ENCODE data around the gene CCDC69. TPM values are rescaled to one million over a fixed set of nuclear protein-coding genes. Genes with fewer than 3 reads are reported as not detected.

The CCDC69 gene
- total and polyA plus RNA-seq, 2 of the 8 experiments (the other 6 are each of a cell fraction or from before 2014, with no cell fraction given) = 8.4 to 10.8 TPM

DNA sequence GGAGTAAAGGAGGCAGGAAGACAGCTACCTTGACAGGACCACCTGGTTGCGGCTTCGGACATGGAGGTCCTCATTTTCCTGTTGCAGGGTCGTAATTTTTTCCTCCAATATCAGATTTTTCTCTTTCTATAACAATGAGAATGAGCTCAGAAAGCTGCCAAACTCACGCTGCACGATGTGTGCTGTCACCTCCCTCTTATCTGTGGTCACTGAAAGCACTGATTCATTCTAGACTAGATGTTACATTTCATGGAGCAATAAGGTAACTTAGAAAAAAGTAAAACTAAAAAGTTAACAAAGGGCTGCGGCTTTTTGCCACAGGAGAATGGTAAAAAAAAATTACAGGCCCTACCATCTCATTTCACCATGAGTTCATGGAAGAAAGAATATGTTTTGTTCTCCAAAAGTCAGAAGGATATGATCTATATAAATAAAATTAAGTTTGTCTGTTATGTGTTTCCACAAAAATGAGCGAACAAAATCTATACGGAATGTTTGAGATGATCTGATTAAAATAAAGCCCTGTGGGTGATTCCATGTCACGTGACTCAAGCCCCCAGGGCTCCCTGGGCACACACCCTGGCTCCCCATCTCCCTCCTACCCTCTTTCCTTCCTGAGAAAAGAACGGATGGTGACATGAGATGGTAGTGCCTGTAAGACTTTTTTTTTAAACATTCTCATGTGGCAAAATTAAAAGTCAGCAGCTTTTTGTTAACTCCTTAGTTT lies 39.4 kb downstream of the CCDC69 start:
- no peak overlapping the region for H2BK20ac ChIP-seq (ENCODE audit: low read length)
- H2BK5ac ChIP-seq (ENCODE audit: low read depth, low read length) = no peak overlapping the region
- WGBS, 2 experiments (ENCODE audit: extremely low coverage in 1 of 2, insufficient coverage in 1 of 2, insufficient read length in 1 of 2, insufficient replicate concordance in 2 of 2, low coverage in 1 of 2, low lambda C conversion rate in 2 of 2, missing lambda C conversion rate in 1 of 2) = 77% methylated on average over 10 of the region's 10 CpGs; no CpG with 5 or more reads in 1 of the 2 experiments
- H3K79me2 ChIP-seq (ENCODE audit: control insufficient read depth in 1 of 2, insufficient read depth in 2 of 2, low read length in 2 of 2) = no peaks in the 10 kb centered on the region
- H4K91ac ChIP-seq (replicated peaks; ENCODE audit: insufficient read length, low read length) = no peak overlapping the region
- H3K23me2 ChIP-seq (ENCODE audit: low read depth, low read length) = no peaks in the 10 kb centered on the region
- DNase-seq (ENCODE audit: low read depth in 1 of 2, low spot score in 2 of 2) = no peak
- no peak overlapping the region for H4K8ac ChIP-seq (ENCODE audit: extremely low read depth, insufficient read depth, low read length)
- no peak for TF ChIP-seq BRCA1 (IDR thresholded peaks at IDR 0.05; ENCODE audit: low read depth, low read length)
- no peak for TF ChIP-seq SAP30 (IDR thresholded peaks at IDR 0.05; ENCODE audit: insufficient read depth, insufficient replicate concordance, low read length)
- ChIA-PET CTCF (ENCODE audit: partially characterized antibody) (interaction anchor here (0.7 to 2.4 kb wide), 6 partner anchors 17 to 136 kb away, joined by 3 to 9 read pairs (median 3); no protein-coding TSS in a partner anchor), POLR2A (ENCODE audit: partially characterized antibody) (no interaction called here)
- no peak overlapping the region for H3K4ac ChIP-seq (replicated peaks; ENCODE audit: insufficient read length, low read depth, low read length)
- no peak overlapping the region for H2BK120ac ChIP-seq (replicated peaks; ENCODE audit: low read depth, low read length)
- H3K9me3 ChIP-seq (ENCODE audit: insufficient read depth in 2 of 2, low read depth in 1 of 2, low read length in 1 of 2) = no peaks in the 10 kb centered on the region
- no peak for FAIRE-seq
- no peak overlapping the region for H3K14ac ChIP-seq (ENCODE audit: insufficient read length)
- H2BK12ac ChIP-seq (ENCODE audit: low read depth, low read length) = no peak overlapping the region
- no peaks in the 10 kb centered on the region for H3K27me3 ChIP-seq (replicated peaks in 1 of 4; ENCODE audit: control insufficient read depth in 3 of 4, extremely low read depth in 1 of 4, insufficient read depth in 3 of 4, low read length in 3 of 4)
- H3K56ac ChIP-seq (replicated peaks; ENCODE audit: insufficient read length, low read depth, low read length) = no peak overlapping the region
- no peak overlapping the region for H2AK5ac ChIP-seq (ENCODE audit: low read depth, low read length)
- H3K79me1 ChIP-seq (ENCODE audit: low read depth, low read length) = no peaks in the 10 kb centered on the region
- no peak overlapping the region for H2BK15ac ChIP-seq (ENCODE audit: low read length)
- no peak overlapping the region for H3K4me3 ChIP-seq (ENCODE audit: extremely low read depth in 1 of 4, insufficient read depth in 2 of 4, low read depth in 3 of 4, low read length in 4 of 4)
- H3K9ac ChIP-seq (replicated peaks in 1 of 4; ENCODE audit: extremely low read depth in 1 of 4, low read depth in 3 of 4, low read length in 3 of 4) = no peak overlapping the region
- H4K20me1 ChIP-seq (replicated peaks in 1 of 2; ENCODE audit: control insufficient read depth in 1 of 2, insufficient read depth in 2 of 2, low read length in 2 of 2) = no peaks in the 10 kb centered on the region
- no peak overlapping the region for H3K4me2 ChIP-seq (ENCODE audit: insufficient read depth in 1 of 2, low read depth in 2 of 2, low read length in 2 of 2)
- no peak overlapping the region for H2AFZ ChIP-seq (ENCODE audit: low read length)
- H4K5ac ChIP-seq (ENCODE audit: insufficient read length, low read depth, low read length) = no peak overlapping the region
- peaks cover 0 to 4% (median 2%) of the 10 kb centered on the region in 4 experiments; a peak in 3 of 7 replicates for H3K4me1 ChIP-seq (replicated peaks in 1 of 4; ENCODE audit: control insufficient read depth in 3 of 4, insufficient read depth in 4 of 4, low read length in 3 of 4)
- H3K23ac ChIP-seq (ENCODE audit: insufficient read length) = no peak overlapping the region
- no peak overlapping the region for H3K27ac ChIP-seq (ENCODE audit: low read depth, low read length)
- H3K36me3 ChIP-seq (ENCODE audit: control insufficient read depth in 2 of 4, insufficient read depth in 4 of 4, low read length in 3 of 4) = no peaks in the 10 kb centered on the region; a peak in 1 of 8 replicates
- no peak overlapping the region for H3K18ac ChIP-seq (ENCODE audit: extremely low read depth, low read length)
